ENCODE measurements around the gene ASIC1. TPM values are rescaled to one million over a fixed set of nuclear protein-coding genes. Genes with fewer than 3 reads are reported as not detected.

The ASIC1 gene
- total RNA-seq, 2 experiments from 2014 or later: 0.59 TPM; not detected in 1

DNA sequence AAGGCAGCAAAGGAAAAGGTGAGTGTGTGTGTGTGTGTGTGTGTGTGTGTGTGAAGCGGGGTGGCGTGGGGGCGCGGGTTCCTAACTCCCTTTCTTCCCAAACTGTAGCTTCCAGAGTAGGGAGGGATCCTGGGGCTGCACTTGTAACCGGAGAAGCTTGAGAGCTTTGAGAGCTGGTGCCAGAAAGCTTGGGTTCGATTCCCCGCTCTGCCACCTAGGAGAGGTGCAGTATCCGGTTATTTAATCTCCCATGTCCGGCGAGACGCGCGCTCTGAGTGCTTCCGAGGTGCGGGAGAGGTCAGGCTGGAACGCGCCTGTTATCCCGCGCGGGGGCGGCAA is 24.9 kb upstream of the ASIC1 start:
- BruUV-seq (replicated peaks): no TSS peak
- H3K4me3 ChIP-seq (ENCODE audit: low read depth, low read length, poor library complexity, severe bottlenecking): no peak overlapping the region
- H2AFZ ChIP-seq (ENCODE audit: low read length): no peak overlapping the region
- DNase-seq (ENCODE audit: low spot score): no peak
- H3K36me3 ChIP-seq (ENCODE audit: insufficient read depth, low read length): no peaks in the 10 kb centered on the region
- intact Hi-C loops (cut with micrococcal nuclease; ENCODE audit: unreplicated experiment): no loop called here
- ChIA-PET CTCF (ENCODE audit: unreplicated experiment) (no interaction called here), POLR2A (no interaction called here)
- no peak overlapping the region for H3K27ac ChIP-seq (ENCODE audit: low read depth, low read length, poor library complexity, severe bottlenecking)
- TF ChIP-seq, protein P1, sequence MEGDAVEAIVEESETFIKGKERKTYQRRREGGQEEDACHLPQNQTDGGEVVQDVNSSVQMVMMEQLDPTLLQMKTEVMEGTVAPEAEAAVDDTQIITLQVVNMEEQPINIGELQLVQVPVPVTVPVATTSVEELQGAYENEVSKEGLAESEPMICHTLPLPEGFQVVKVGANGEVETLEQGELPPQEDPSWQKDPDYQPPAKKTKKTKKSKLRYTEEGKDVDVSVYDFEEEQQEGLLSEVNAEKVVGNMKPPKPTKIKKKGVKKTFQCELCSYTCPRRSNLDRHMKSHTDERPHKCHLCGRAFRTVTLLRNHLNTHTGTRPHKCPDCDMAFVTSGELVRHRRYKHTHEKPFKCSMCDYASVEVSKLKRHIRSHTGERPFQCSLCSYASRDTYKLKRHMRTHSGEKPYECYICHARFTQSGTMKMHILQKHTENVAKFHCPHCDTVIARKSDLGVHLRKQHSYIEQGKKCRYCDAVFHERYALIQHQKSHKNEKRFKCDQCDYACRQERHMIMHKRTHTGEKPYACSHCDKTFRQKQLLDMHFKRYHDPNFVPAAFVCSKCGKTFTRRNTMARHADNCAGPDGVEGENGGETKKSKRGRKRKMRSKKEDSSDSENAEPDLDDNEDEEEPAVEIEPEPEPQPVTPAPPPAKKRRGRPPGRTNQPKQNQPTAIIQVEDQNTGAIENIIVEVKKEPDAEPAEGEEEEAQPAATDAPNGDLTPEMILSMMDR (conservative IDR thresholded peaks at IDR 0.05; ENCODE audit: low read length): no peak
- no peak for TF ChIP-seq EZH2phosphoT487 (IDR thresholded peaks at IDR 0.05; ENCODE audit: borderline replicate concordance, low read depth, low read length)
- H3K9me3 ChIP-seq (ENCODE audit: low read length): no peaks in the 10 kb centered on the region
- H3K4me2 ChIP-seq (ENCODE audit: low read length): no peak overlapping the region
- H3K79me2 ChIP-seq (ENCODE audit: insufficient read depth, low read depth, low read length): no peaks in the 10 kb centered on the region
- no peaks in the 10 kb centered on the region for H3K4me1 ChIP-seq (ENCODE audit: insufficient read depth, low read length, poor library complexity, severe bottlenecking)
- no peaks in the 10 kb centered on the region for H3K9me2 ChIP-seq (ENCODE audit: insufficient read depth, low read length)
- no peaks in the 10 kb centered on the region for H4K20me1 ChIP-seq (ENCODE audit: insufficient read depth, low read length)

DNA sequence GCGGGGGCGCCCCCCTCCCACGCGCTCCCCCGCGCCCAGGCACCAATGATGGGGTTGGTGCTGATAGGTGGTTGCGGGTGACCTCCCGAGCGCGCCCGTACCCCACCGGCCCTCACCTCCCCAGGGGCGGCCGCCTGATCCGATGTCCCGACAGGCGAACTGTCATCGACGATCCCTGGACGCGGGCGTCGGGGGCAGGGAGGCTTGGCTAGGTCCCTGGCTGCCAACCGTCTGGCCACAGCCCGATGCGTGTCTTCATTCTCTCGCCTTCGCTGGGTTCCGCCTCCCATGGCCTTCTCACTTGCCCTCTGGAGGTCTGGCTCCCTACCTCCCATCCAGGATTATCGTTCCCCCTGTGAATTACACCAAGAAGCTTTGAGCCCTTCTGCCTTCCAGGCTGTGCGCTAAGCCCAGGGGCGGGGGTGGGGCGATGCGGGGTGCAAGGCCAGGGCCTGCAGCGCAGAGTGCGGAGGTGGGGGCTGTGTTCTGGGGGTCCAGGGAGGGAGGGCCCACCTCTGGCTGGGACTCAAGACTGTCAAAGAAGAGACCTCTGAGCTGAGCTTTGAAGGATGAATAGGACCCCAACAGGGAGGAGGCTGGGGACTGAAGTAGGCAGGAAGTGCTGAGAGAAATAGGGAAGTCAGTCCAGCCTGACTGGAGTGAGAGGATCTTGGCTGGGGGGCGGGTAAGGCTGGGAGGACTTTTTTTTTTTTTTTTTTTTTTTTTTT is 24.4 kb upstream of the ASIC1 start:
- Histone ChIP-seq H3K4me1 (ENCODE audit: insufficient read depth, low read length, poor library complexity, severe bottlenecking) (no peaks in the 10 kb centered on the region), H3K27ac (ENCODE audit: low read depth, low read length, poor library complexity, severe bottlenecking) (no peak overlapping the region), H3K4me2 (ENCODE audit: low read length) (no peak overlapping the region), H3K36me3 (ENCODE audit: insufficient read depth, low read length) (no peaks in the 10 kb centered on the region), H3K9me2 (ENCODE audit: insufficient read depth, low read length) (no peaks in the 10 kb centered on the region), H2AFZ (ENCODE audit: low read length) (no peak overlapping the region), H3K4me3 (ENCODE audit: low read depth, low read length, poor library complexity, severe bottlenecking) (no peak overlapping the region), H3K9me3 (ENCODE audit: low read length) (no peaks in the 10 kb centered on the region), H3K79me2 (ENCODE audit: insufficient read depth, low read depth, low read length) (no peaks in the 10 kb centered on the region), H4K20me1 (ENCODE audit: insufficient read depth, low read length) (no peaks in the 10 kb centered on the region)
- intact Hi-C loops (cut with micrococcal nuclease; ENCODE audit: unreplicated experiment): no loop called here
- BruUV-seq (replicated peaks): no TSS peak
- TF ChIP-seq EZH2phosphoT487 (IDR thresholded peaks at IDR 0.05; ENCODE audit: borderline replicate concordance, low read depth, low read length): no peak
- TF ChIP-seq, protein P1 (conservative IDR thresholded peaks at IDR 0.05; ENCODE audit: low read length): no peak
- ChIA-PET POLR2A (no interaction called here), CTCF (ENCODE audit: unreplicated experiment) (interaction anchor here (0.5 kb wide), 1 partner anchor 65 kb away, joined by 4 read pairs; no protein-coding TSS in a partner anchor)
- no peak for DNase-seq (ENCODE audit: low spot score)

DNA sequence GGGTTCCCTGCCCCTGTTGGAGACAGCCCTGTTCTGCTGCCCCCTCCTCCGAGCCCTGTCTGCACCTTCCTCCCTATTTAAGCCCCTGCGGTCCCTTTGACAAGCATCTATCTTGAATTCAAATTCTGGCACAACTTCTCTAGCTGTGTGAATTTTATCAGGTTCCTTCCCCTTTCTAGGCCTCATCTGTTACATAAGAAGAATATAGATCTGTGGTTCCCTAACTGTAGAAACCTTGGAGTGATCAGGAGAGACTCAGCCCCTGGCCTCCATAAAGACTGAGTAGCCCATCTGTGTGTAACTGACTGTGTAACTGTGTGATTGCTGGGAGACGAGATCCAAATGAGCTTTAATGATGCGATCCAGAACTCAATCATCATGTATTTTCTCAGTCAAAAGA is 19.1 kb upstream of the ASIC1 start:
- Histone ChIP-seq H3K36me3 (ENCODE audit: insufficient read depth, low read length) (no peaks in the 10 kb centered on the region), H3K4me1 (ENCODE audit: insufficient read depth, low read length, poor library complexity, severe bottlenecking) (no peaks in the 10 kb centered on the region), H3K9me3 (ENCODE audit: low read length) (no peaks in the 10 kb centered on the region), H3K4me2 (ENCODE audit: low read length) (no peak overlapping the region), H3K4me3 (ENCODE audit: low read depth, low read length, poor library complexity, severe bottlenecking) (no peak overlapping the region), H2AFZ (ENCODE audit: low read length) (no peak overlapping the region), H3K27ac (ENCODE audit: low read depth, low read length, poor library complexity, severe bottlenecking) (no peak overlapping the region), H3K79me2 (ENCODE audit: insufficient read depth, low read depth, low read length) (no peaks in the 10 kb centered on the region), H4K20me1 (ENCODE audit: insufficient read depth, low read length) (no peaks in the 10 kb centered on the region), H3K9me2 (ENCODE audit: insufficient read depth, low read length) (no peaks in the 10 kb centered on the region)
- CTCF ChIA-PET (ENCODE audit: unreplicated experiment): interaction anchor here (1.3 to 1.4 kb wide), 2 partner anchors 13 to 73 kb away, joined by 3 to 5 read pairs; partner anchors contain the start of gene RACGAP1
- no peak for DNase-seq (ENCODE audit: low spot score)
- no peak for TF ChIP-seq EZH2phosphoT487 (IDR thresholded peaks at IDR 0.05; ENCODE audit: borderline replicate concordance, low read depth, low read length)
- TF ChIP-seq, protein P1 (conservative IDR thresholded peaks at IDR 0.05; ENCODE audit: low read length): no peak
- BruUV-seq (replicated peaks): no TSS peak
- POLR2A ChIA-PET: interaction anchor here (0.6 to 1.1 kb wide), 4 partner anchors 12 to 182 kb away, joined by 3 to 5 read pairs (median 4); no protein-coding TSS in a partner anchor
- intact Hi-C loops (cut with micrococcal nuclease; ENCODE audit: unreplicated experiment): loop anchor here (5.0 kb wide), 2 partner anchors 34 to 71 kb away; no protein-coding TSS in a partner anchor

Data from OCI-LY7 (cell line).